ENCODE results near the gene USF1.
"Not testable (repeated sequence)": the region's sequence is repeated elsewhere in the genome, so short reads cannot be mapped to it uniquely, and the experiment has no call there.

The USF1 gene

GRCh38 chr1:161046605-161047228 lies 940 bp upstream of the USF1 start:
- DNase-seq, result no peak

- peak; percentile 63 for DNase-seq
These were observed 655 bp downstream of the USF1 start for GRCh38 chr1:161044908-161045735.

- DNase-seq, result no peak
These were observed 1.3 kb downstream of the USF1 start for GRCh38 chr1:161044535-161044907.

- no peak for DNase-seq
These were observed 6.2 kb downstream of the USF1 start for GRCh38 chr1:161039546-161039945.

- no peak for DNase-seq
These were observed 6.6 kb downstream of the USF1 start for GRCh38 chr1:161039154-161039545.

GRCh38 chr1:161038523-161039153 lies 7.1 kb downstream of the USF1 start, which contains the start of gene TSTD1:
TSTD1 (minus strand) TSS chr1:161038964; CDS start chr1:161038889, 75 bp downstream.
- peak; percentile 78 for DNase-seq

GRCh38 chr1:161037661-161038522 lies 7.9 kb downstream of the USF1 start:
- DNase-seq, result no peak

GRCh38 chr1:161033751-161034150 lies 12.0 kb downstream of the USF1 start:
- DNase-seq, result no peak

- DNase-seq, result no peak
These were observed 13.4 kb downstream of the USF1 start for GRCh38 chr1:161032409-161032808.

GRCh38 chr1:161031874-161032273 lies 13.9 kb downstream of the USF1 start:
- no peak for DNase-seq

- not testable (repeated sequence) for DNase-seq
These were observed 16.3 kb downstream of the USF1 start for GRCh38 chr1:161029466-161029865.

- not testable (repeated sequence) for DNase-seq
These were observed 18.8 kb downstream of the USF1 start for GRCh38 chr1:161026954-161027353.

GRCh38 chr1:161022432-161022831 lies 23.3 kb downstream of the USF1 start:
- DNase-seq, result not testable (repeated sequence)

GRCh38 chr1:161021970-161022353 lies 23.8 kb downstream of the USF1 start:
- no peak for DNase-seq

- peak; percentile 99 for DNase-seq
These were observed 24.4 kb downstream of the USF1 start for GRCh38 chr1:161021165-161021969.

- DNase-seq, result no peak
These were observed 25.1 kb downstream of the USF1 start, which contains the start of gene F11R for GRCh38 chr1:161020509-161021164. F11R (minus strand) TSS chr1:161021152; CDS start chr1:161021073, 79 bp downstream.

- DNase-seq, result peak; percentile 14
These were observed 25.9 kb downstream of the USF1 start for GRCh38 chr1:161019751-161020495.

GRCh38 chr1:161019111-161019660 lies 26.6 kb downstream of the USF1 start:
- not testable (repeated sequence) for DNase-seq

- no peak for DNase-seq
These were observed 27.2 kb downstream of the USF1 start for GRCh38 chr1:161018631-161018930.

Measured in NCI-H2171 treated with DMSO at 0.1 percent for 48 hours (cell line).